ENCODE results near the gene YBX3. TPM values are rescaled to one million over a fixed set of nuclear protein-coding genes. Genes with fewer than 3 reads are reported as not detected.

Gene YBX3
- polyA plus RNA-seq, 1 donor from 2014 or later = 3.4 TPM

DNA sequence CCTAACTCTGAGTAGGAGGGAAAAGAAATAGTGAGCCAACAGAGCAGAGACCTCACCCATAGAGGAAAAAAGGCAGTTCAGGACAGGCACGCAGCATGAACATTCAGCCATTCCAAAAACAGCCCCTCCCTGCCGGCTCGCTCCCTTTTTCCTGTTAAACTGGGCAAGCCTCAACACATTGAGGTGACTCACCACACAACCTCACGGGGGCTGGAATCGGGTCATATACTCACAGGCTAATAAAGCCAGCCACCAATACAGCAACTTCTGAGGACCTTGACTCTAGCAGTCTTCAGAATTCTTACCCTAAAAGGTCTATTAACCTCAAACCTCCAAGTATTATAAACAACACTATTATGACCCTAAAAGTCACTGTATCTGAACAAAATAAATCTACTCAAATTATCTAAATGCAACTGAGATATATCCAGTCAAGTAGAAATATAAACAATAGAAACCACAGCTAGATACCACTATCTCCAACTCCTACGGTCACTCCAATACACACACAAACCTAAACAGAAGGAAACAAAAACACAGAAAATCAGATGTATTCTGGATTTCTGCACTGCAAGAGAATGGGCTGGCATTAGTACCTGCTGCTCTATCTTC is 6.3 kb downstream of the YBX3 start:
- no peaks in the 10 kb centered on the region for H3K9me2 ChIP-seq (ENCODE audit: insufficient read depth, low read length)
- no peak overlapping the region for H2AFZ ChIP-seq (ENCODE audit: low read depth, low read length)
- no peak overlapping the region for H3K27ac ChIP-seq (ENCODE audit: low read length)
- no peak overlapping the region for H3K9ac ChIP-seq (ENCODE audit: low read length)
- H3K4me3 ChIP-seq (ENCODE audit: low read length) = no peak overlapping the region
- no peaks in the 10 kb centered on the region for H3K36me3 ChIP-seq (ENCODE audit: insufficient read depth, low read length)
- H3F3A ChIP-seq (ENCODE audit: insufficient read depth, low read length, poor library complexity, severe bottlenecking) = no peaks in the 10 kb centered on the region
- H3K4me2 ChIP-seq (ENCODE audit: low read length) = no peak overlapping the region
- H3K27me3 ChIP-seq (ENCODE audit: insufficient read depth, low read depth, low read length) = peaks cover 9% of the 10 kb centered on the region
- H3K79me2 ChIP-seq (replicated peaks; ENCODE audit: insufficient read depth, low read length) = peaks cover 4% of the 10 kb centered on the region
- H4K20me1 ChIP-seq (ENCODE audit: insufficient read depth) = no peaks in the 10 kb centered on the region
- no peaks in the 10 kb centered on the region for H3K9me3 ChIP-seq (ENCODE audit: low read length)
- no peak for TF ChIP-seq POLR2AphosphoS5 (IDR thresholded peaks at IDR 0.05)
- TF ChIP-seq EP300 (conservative IDR thresholded peaks at IDR 0.05; ENCODE audit: poor library complexity, severe bottlenecking) = no peak
- no peak for TF ChIP-seq MXI1 (conservative IDR thresholded peaks at IDR 0.05; ENCODE audit: poor library complexity, severe bottlenecking)
- TF ChIP-seq, protein P1, sequence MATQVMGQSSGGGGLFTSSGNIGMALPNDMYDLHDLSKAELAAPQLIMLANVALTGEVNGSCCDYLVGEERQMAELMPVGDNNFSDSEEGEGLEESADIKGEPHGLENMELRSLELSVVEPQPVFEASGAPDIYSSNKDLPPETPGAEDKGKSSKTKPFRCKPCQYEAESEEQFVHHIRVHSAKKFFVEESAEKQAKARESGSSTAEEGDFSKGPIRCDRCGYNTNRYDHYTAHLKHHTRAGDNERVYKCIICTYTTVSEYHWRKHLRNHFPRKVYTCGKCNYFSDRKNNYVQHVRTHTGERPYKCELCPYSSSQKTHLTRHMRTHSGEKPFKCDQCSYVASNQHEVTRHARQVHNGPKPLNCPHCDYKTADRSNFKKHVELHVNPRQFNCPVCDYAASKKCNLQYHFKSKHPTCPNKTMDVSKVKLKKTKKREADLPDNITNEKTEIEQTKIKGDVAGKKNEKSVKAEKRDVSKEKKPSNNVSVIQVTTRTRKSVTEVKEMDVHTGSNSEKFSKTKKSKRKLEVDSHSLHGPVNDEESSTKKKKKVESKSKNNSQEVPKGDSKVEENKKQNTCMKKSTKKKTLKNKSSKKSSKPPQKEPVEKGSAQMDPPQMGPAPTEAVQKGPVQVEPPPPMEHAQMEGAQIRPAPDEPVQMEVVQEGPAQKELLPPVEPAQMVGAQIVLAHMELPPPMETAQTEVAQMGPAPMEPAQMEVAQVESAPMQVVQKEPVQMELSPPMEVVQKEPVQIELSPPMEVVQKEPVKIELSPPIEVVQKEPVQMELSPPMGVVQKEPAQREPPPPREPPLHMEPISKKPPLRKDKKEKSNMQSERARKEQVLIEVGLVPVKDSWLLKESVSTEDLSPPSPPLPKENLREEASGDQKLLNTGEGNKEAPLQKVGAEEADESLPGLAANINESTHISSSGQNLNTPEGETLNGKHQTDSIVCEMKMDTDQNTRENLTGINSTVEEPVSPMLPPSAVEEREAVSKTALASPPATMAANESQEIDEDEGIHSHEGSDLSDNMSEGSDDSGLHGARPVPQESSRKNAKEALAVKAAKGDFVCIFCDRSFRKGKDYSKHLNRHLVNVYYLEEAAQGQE (IDR thresholded peaks at IDR 0.05; ENCODE audit: borderline replicate concordance) = no peak
- TF ChIP-seq TAF1 (IDR thresholded peaks at IDR 0.05; ENCODE audit: low read depth) = no peak
- no peak for TF ChIP-seq SMC3 (conservative IDR thresholded peaks at IDR 0.05; ENCODE audit: poor library complexity)
- no peak for TF ChIP-seq RAD21 (conservative IDR thresholded peaks at IDR 0.05)
- TF ChIP-seq, protein P2, sequence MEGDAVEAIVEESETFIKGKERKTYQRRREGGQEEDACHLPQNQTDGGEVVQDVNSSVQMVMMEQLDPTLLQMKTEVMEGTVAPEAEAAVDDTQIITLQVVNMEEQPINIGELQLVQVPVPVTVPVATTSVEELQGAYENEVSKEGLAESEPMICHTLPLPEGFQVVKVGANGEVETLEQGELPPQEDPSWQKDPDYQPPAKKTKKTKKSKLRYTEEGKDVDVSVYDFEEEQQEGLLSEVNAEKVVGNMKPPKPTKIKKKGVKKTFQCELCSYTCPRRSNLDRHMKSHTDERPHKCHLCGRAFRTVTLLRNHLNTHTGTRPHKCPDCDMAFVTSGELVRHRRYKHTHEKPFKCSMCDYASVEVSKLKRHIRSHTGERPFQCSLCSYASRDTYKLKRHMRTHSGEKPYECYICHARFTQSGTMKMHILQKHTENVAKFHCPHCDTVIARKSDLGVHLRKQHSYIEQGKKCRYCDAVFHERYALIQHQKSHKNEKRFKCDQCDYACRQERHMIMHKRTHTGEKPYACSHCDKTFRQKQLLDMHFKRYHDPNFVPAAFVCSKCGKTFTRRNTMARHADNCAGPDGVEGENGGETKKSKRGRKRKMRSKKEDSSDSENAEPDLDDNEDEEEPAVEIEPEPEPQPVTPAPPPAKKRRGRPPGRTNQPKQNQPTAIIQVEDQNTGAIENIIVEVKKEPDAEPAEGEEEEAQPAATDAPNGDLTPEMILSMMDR (IDR thresholded peaks at IDR 0.05; ENCODE audit: poor library complexity, severe bottlenecking) = no peak

DNA sequence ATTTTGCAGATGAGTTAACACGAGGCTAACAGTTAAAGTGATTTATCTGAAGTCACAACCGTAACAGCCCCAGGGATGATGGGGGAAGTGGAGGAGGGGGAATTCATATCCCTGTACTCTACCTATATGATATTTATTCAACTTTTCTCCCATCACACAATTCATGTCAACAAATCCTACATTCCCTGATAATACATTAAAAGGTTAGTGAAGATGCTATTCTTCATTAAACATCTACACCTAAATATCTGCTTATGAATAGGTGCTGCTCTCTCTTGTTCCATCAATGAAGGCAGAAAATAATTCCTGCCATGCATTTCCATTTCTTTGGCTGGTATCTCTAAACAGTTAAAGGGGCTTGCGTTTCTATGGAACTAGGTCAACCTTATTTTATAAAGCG is 6.8 kb downstream of the YBX3 start:
- Histone ChIP-seq H3K9me2 (ENCODE audit: insufficient read depth, low read length) (no peaks in the 10 kb centered on the region), H3K27me3 (ENCODE audit: insufficient read depth, low read depth, low read length) (peaks cover 4% of the 10 kb centered on the region), H3K4me2 (ENCODE audit: low read length) (no peak overlapping the region), H2AFZ (ENCODE audit: low read depth, low read length) (no peak overlapping the region), H3K36me3 (ENCODE audit: insufficient read depth, low read length) (no peaks in the 10 kb centered on the region), H4K20me1 (ENCODE audit: insufficient read depth) (no peaks in the 10 kb centered on the region), H3K4me3 (ENCODE audit: low read length) (no peak overlapping the region), H3K79me2 (replicated peaks; ENCODE audit: insufficient read depth, low read length) (peaks cover 4% of the 10 kb centered on the region), H3F3A (ENCODE audit: insufficient read depth, low read length, poor library complexity, severe bottlenecking) (no peaks in the 10 kb centered on the region), H3K27ac (ENCODE audit: low read length) (no peak overlapping the region), H3K9me3 (ENCODE audit: low read length) (no peaks in the 10 kb centered on the region), H3K9ac (ENCODE audit: low read length) (no peak overlapping the region)
- TF ChIP-seq, protein P1 (IDR thresholded peaks at IDR 0.05; ENCODE audit: borderline replicate concordance) = no peak
- TF ChIP-seq SMC3 (conservative IDR thresholded peaks at IDR 0.05; ENCODE audit: poor library complexity) (no peak), TAF1 (IDR thresholded peaks at IDR 0.05; ENCODE audit: low read depth) (no peak), EP300 (conservative IDR thresholded peaks at IDR 0.05; ENCODE audit: poor library complexity, severe bottlenecking) (no peak), MXI1 (conservative IDR thresholded peaks at IDR 0.05; ENCODE audit: poor library complexity, severe bottlenecking) (no peak), RAD21 (conservative IDR thresholded peaks at IDR 0.05) (no peak), EZH2 (IDR thresholded peaks at IDR 0.05; ENCODE audit: borderline replicate concordance, insufficient read depth, low read length, poor library complexity, severe bottlenecking) (no peak), POLR2AphosphoS5 (IDR thresholded peaks at IDR 0.05) (no peak)
- TF ChIP-seq, protein P2 (IDR thresholded peaks at IDR 0.05; ENCODE audit: poor library complexity, severe bottlenecking) = no peak

All from neural cell (in vitro differentiated cells).